HepG2 (cell line): Measurements from ENCODE around the gene TACC3. TPM values are rescaled to one million over a fixed set of nuclear protein-coding genes. Genes with fewer than 3 reads are reported as not detected.

Experiments
- ARID5B ChIP-seq: IDR thresholded peaks from 2 replicates; pipeline ENCODE4 v1.4.0; 2020; ENCODE audit warnings: mild to moderate bottlenecking, missing genetic modification reagents
- ATF6 ChIP-seq: sonication (generic); formaldehyde crosslinking; conservative IDR thresholded peaks from 2 replicates; pipeline ENCODE4 v1.4.0; 2020; ENCODE audit warnings: missing genetic modification reagents
- HBP1 ChIP-seq: IDR thresholded peaks from 2 replicates; pipeline ENCODE4 v1.6.1; 2016; ENCODE audit warnings: low read depth, control low read depth
- HOXA3 ChIP-seq: sonication (generic); formaldehyde crosslinking; IDR thresholded peaks from 2 replicates; pipeline ENCODE4 v1.5.0; 2020; ENCODE audit warnings: missing genetic modification reagents
- MAF1 ChIP-seq: sonication (generic); formaldehyde crosslinking; IDR thresholded peaks from 2 replicates; pipeline ENCODE4 v1.5.0; 2020; ENCODE audit warnings: missing genetic modification reagents, borderline replicate concordance
- NFKB2 ChIP-seq: sonication (generic); formaldehyde crosslinking; IDR thresholded peaks from 2 replicates; pipeline ENCODE4 v1.4.0; 2020; ENCODE audit warnings: missing genetic modification reagents, borderline replicate concordance
- PRDM10 ChIP-seq: sonication (generic); formaldehyde crosslinking; IDR thresholded peaks from 2 replicates; pipeline ENCODE4 v1.4.0; 2020; ENCODE audit warnings: low read depth, missing genetic modification reagents
- YEATS2 ChIP-seq: sonication (generic); formaldehyde crosslinking; IDR thresholded peaks from 2 replicates; pipeline ENCODE4 v1.4.0; 2020; ENCODE audit warnings: missing genetic modification reagents, borderline replicate concordance
- ZNF143 ChIP-seq: sonication (generic); formaldehyde crosslinking; IDR thresholded peaks from 2 replicates; pipeline ENCODE4 v1.4.0; 2020; ENCODE audit warnings: missing genetic modification reagents
- ZNF232 ChIP-seq: sonication (generic); formaldehyde crosslinking; IDR thresholded peaks from 2 replicates; pipeline ENCODE4 v1.4.0; 2020; ENCODE audit warnings: missing genetic modification reagents, borderline replicate concordance
- ZNF574 ChIP-seq: sonication (generic); formaldehyde crosslinking; IDR thresholded peaks from 2 replicates; pipeline ENCODE4 v1.4.0; 2020; ENCODE audit warnings: missing genetic modification reagents
- polyA plus RNA-seq, 8 experiments: library from polyadenylated mRNA; depleted of rRNA in 3 of 8; stranded (reverse) in 7 of 8; unstranded in 1 of 8; fragments of >200 nt; fragmentation: Illumina TruSeq in 4 of 8; extraction: Trizol in 4 of 8; gene quantifications; 2 replicates each; pipeline versions ENCODE4 v1.2.1 to v1.2.3, GENCODE V29; 2011 to 2016; ENCODE audit warnings: low read depth in 4 of 8, missing spikeins in 1 of 8, mixed read lengths in 1 of 8; ENCODE audit not compliant: insufficient read depth in 1 of 8
- total RNA-seq, 5 experiments: library from RNA; depleted of rRNA; stranded (reverse); fragments of >200 nt; fragmentation: Illumina TruSeq; extraction: Trizol; gene quantifications; 2 replicates each; pipeline ENCODE4 v1.2.3, GENCODE V29; 2016; ENCODE audit warnings: low read depth in 1 of 5

TACC3 gene
- total and polyA plus RNA-seq, 2 of the 13 experiments (the other 11 are each of a cell fraction or from before 2014, with no cell fraction given), result 20.3 to 21.2 TPM

- TF ChIP-seq ARID5B (CRISPR knock-in tag) (0 out of 2 replicates have a peak, but pooled peaks have one; percentile 25), ZNF143 (CRISPR knock-in tag) (0 out of 2 replicates have a peak, but pooled peaks have one; percentile 15), MAF1 (CRISPR knock-in tag) (no peak), ZNF232 (CRISPR knock-in tag) (peak; percentile 25; the same call in 1 of the 2 replicates), YEATS2 (CRISPR knock-in tag) (0 out of 2 replicates have a peak, but pooled peaks have one; percentile 20), HOXA3 (CRISPR knock-in tag) (peak; percentile 72), ATF6 (CRISPR knock-in tag) (no peak), NFKB2 (CRISPR knock-in tag) (peak; percentile 51; the same call in 1 of the 2 replicates), PRDM10 (CRISPR knock-in tag) (peak; percentile 74; the same call in 1 of the 2 replicates), ZNF574 (CRISPR knock-in tag) (peak; percentile 69), HBP1 (peak; percentile 67; the same call in 1 of the 2 replicates)
These were observed 25.0 kb downstream of the TACC3 start (continued) for GRCh38 chr4:1746265-1746691.
